GM21619 (cell line): Measurements from ENCODE around the gene MTPN.

ENCODE experiments used
- ATAC-seq: cut with Tn5 transposase; IDR thresholded peaks from one replicate; pipeline ENCODE4 v1.9.1; 2021; ENCODE audit not compliant: unreplicated experiment

Gene MTPN

GRCh38 chr7:135958173-135958572 lies 19.0 kb downstream of the MTPN start:
- no peak for ATAC-seq

- ATAC-seq, result no peak
Measured at GRCh38 chr7:135957627-135958026, 19.5 kb downstream of the MTPN start.

- ATAC-seq, result no peak
Measured at GRCh38 chr7:135956393-135956792, 20.8 kb downstream of the MTPN start.

GRCh38 chr7:135950972-135951371 lies 26.2 kb downstream of the MTPN start:
- ATAC-seq, result no peak

- no peak for ATAC-seq
Measured at GRCh38 chr7:135950429-135950828, 26.7 kb downstream of the MTPN start.

- ATAC-seq, result no peak
Measured at GRCh38 chr7:135946289-135947055, 30.7 kb downstream of the MTPN start.

- no peak for ATAC-seq
Measured at GRCh38 chr7:135944753-135945152, 32.4 kb downstream of the MTPN start.

GRCh38 chr7:135943134-135943879 lies 33.9 kb downstream of the MTPN start:
- ATAC-seq, result no peak

GRCh38 chr7:135942614-135943013 lies 34.5 kb downstream of the MTPN start:
- ATAC-seq, result peak; percentile 72

- no peak for ATAC-seq
Measured at GRCh38 chr7:135940077-135941075, 36.8 kb downstream of the MTPN start.

GRCh38 chr7:135939261-135939812 lies 37.8 kb downstream of the MTPN start:
- no peak for ATAC-seq

- ATAC-seq, result peak; percentile 53
Measured at GRCh38 chr7:135938563-135938962, 38.6 kb downstream of the MTPN start.

- no peak for ATAC-seq
Measured at GRCh38 chr7:135938086-135938485, 39.1 kb downstream of the MTPN start.

- ATAC-seq, result no peak
Measured at GRCh38 chr7:135936497-135937217, 40.5 kb downstream of the MTPN start.

- ATAC-seq, result no peak
Measured at GRCh38 chr7:135934651-135935050, 42.5 kb downstream of the MTPN start.

GRCh38 chr7:135933509-135934188 lies 43.5 kb downstream of the MTPN start:
- ATAC-seq, result no peak

GRCh38 chr7:135932131-135932530 lies 45.0 kb downstream of the MTPN start:
- no peak for ATAC-seq

GRCh38 chr7:135930565-135931461 lies 46.3 kb downstream of the MTPN start:
- no peak for ATAC-seq

GRCh38 chr7:135929722-135930141 lies 47.4 kb downstream of the MTPN start:
- no peak for ATAC-seq
